Right lobe of liver (tissue), 6 donors: ENCODE data around the gene CIAPIN1. TPM values are rescaled to one million over a fixed set of nuclear protein-coding genes. Genes with fewer than 3 reads are reported as not detected.

Source experiments
- ATAC-seq, 4 donors: fragments of 200-7000 bp; cut with Tn5 transposase; one replicate each; pipeline ENCODE4 v1.9.1; 2020; ENCODE audit warnings: mild to moderate bottlenecking in 4 of 4, moderate library complexity in 4 of 4
- DNase-seq, 3 donors: peaks; one replicate each; pipeline ENCODE4 v3.0.0-alpha.2; 2020
- H3K27ac ChIP-seq, 3 donors: fragments of 200-600 bp; one replicate each; pipeline ENCODE4 v1.8.0; 2022
- H3K27me3 ChIP-seq, 2 donors: fragments of 200-600 bp; one replicate each; pipeline ENCODE4 v1.8.0; 2022
- H3K36me3 ChIP-seq, 4 donors: fragments of 200-600 bp; sonication (generic) in 1 of 4; one replicate each; pipeline versions ENCODE4 v1.5.1 to v1.8.0; 2017 to 2022; ENCODE audit warnings: control low read depth in 1 of 4
- H3K4me1 ChIP-seq, 4 donors: fragments of 200-600 bp; sonication (generic) in 1 of 4; one replicate each; pipeline versions ENCODE4 v1.5.1 to v1.8.0; 2017 to 2022; ENCODE audit warnings: control low read depth in 1 of 4
- H3K4me3 ChIP-seq, 3 donors: fragments of 200-600 bp; one replicate each; pipeline ENCODE4 v1.8.0; 2022
- H3K9me3 ChIP-seq, 4 donors: fragments of 200-600 bp; sonication (generic) in 1 of 4; one replicate each; pipeline versions ENCODE4 v1.5.1 to v1.8.0; 2017 to 2022; ENCODE audit warnings: control low read depth in 1 of 4
- CTCF ChIP-seq, 4 donors: fragments of 200-600 bp in 3 of 4; fragments of 450-650 bp in 1 of 4; IDR thresholded peaks; one replicate each; pipeline versions ENCODE4 v1.5.1 to v1.8.0; 2016 to 2022; ENCODE audit warnings: antibody characterized with exemption in 4 of 4, mild to moderate bottlenecking in 2 of 4
- POLR2A ChIP-seq: fragments of 450-650 bp; IDR thresholded peaks from one replicate; pipeline ENCODE4 v1.6.1; 2017; ENCODE audit warnings: antibody characterized with exemption, mild to moderate bottlenecking
- WGBS: methylation state at CpG from one replicate; pipeline ENCODE4 v1.1.6; 2018; ENCODE audit warnings: low coverage, low lambda C conversion rate; ENCODE audit not compliant: insufficient coverage; ENCODE audit errors: missing lambda C conversion rate; 5-methylcytosine and 5-hydroxymethylcytosine counted together
- intact Hi-C, 2 donors: fragments of 100-400 bp; cut with DNase I; formaldehyde crosslinking; loops; one replicate each; pipeline versions ENCODE4 v1.11.2 to v1.14.1; 2022
- total RNA-seq, 6 experiments: library from RNA; depleted of rRNA in 2 of 6; stranded (reverse); fragments of >200 nt in 2 of 6; fragmentation: NEBNext Ultra II Directional in 3 of 6; extraction: Animal tissue kit (Norgen Biotek cat#: 25700) in 3 of 6; gene quantifications; one replicate each; pipeline versions ENCODE4 v1.1.0 to v1.2.4, GENCODE V29; 2016 to 2023
- donor health status: DM: no; HTN: yes; CAD: no.
- donor health status: DM: no; HTN: no; CAD: no.
- donor health status: DM: no; HTN: no; CAD: no.
- donor health status: DM: no; HTN: yes; CAD: no.
- donor health status: DM: no; HTN: yes; CAD: no.

CIAPIN1 gene
- total RNA-seq, 6 experiments from 2014 or later, result 23.3 to 27.4 (median 23.9) TPM

- TF ChIP-seq CTCF (IDR thresholded peaks at IDR 0.05) (no peak), POLR2A (no peak)
- Histone ChIP-seq H3K4me1 (no peaks in the 10 kb centered on the region), H3K36me3 (no peaks in the 10 kb centered on the region), H3K9me3 (no peaks in the 10 kb centered on the region), H3K4me3 (no peak overlapping the region), H3K27me3 (no peaks in the 10 kb centered on the region), H3K27ac (no peak overlapping the region)
- intact Hi-C loops, result no loop called here
- no peak for ATAC-seq
- WGBS, result 80% methylated on average over 5 of the region's 5 CpGs
- no peak for DNase-seq
These were observed 52.2 kb downstream of the CIAPIN1 start for GRCh38 chr16:57395026-57395425.

- intact Hi-C loops, result no loop called here
- Histone ChIP-seq H3K4me3 (no peak overlapping the region), H3K27ac (no peak overlapping the region), H3K27me3 (no peaks in the 10 kb centered on the region), H3K36me3 (no peaks in the 10 kb centered on the region), H3K4me1 (no peaks in the 10 kb centered on the region), H3K9me3 (no peaks in the 10 kb centered on the region)
- WGBS, result 0% methylated on average over 1 of the region's 7 CpGs
- DNase-seq (no peak), ATAC-seq (no peak)
- TF ChIP-seq CTCF (IDR thresholded peaks at IDR 0.05) (no peak), POLR2A (no peak)
These were observed 52.7 kb downstream of the CIAPIN1 start for GRCh38 chr16:57394444-57394843.

GRCh38 chr16:57392694-57393093 lies 54.5 kb downstream of the CIAPIN1 start:
- ATAC-seq, result no peak
- TF ChIP-seq POLR2A, result no peak
- no peak for TF ChIP-seq CTCF (IDR thresholded peaks at IDR 0.05)

GRCh38 chr16:57391708-57392107 lies 55.5 kb downstream of the CIAPIN1 start:
- WGBS, result 96% methylated on average over 4 of the region's 5 CpGs
- ATAC-seq, result no peak
- Histone ChIP-seq H3K4me3 (no peak overlapping the region), H3K9me3 (no peaks in the 10 kb centered on the region), H3K27me3 (no peaks in the 10 kb centered on the region), H3K4me1 (no peaks in the 10 kb centered on the region), H3K27ac (no peak overlapping the region), H3K36me3 (no peaks in the 10 kb centered on the region)
- TF ChIP-seq POLR2A (no peak), CTCF (IDR thresholded peaks at IDR 0.05) (no peak)
- intact Hi-C loops, result no loop called here
- DNase-seq, result no peak

More at GRCh38 chr16:57392694-57393093, 54.5 kb downstream of the CIAPIN1 start:
- Histone ChIP-seq H3K4me1 (no peaks in the 10 kb centered on the region), H3K4me3 (no peak overlapping the region), H3K36me3 (no peaks in the 10 kb centered on the region), H3K9me3 (no peaks in the 10 kb centered on the region), H3K27me3 (no peaks in the 10 kb centered on the region), H3K27ac (no peak overlapping the region)
- intact Hi-C loops, result no loop called here
- DNase-seq, result no peak
- WGBS, result 83% methylated on average over 1 of the region's 1 CpG

GRCh38 chr16:57391300-57391699 lies 55.9 kb downstream of the CIAPIN1 start:
- no peak for ATAC-seq
- Histone ChIP-seq H3K36me3 (no peaks in the 10 kb centered on the region), H3K4me1 (no peaks in the 10 kb centered on the region), H3K9me3 (no peaks in the 10 kb centered on the region), H3K4me3 (no peak overlapping the region), H3K27me3 (no peaks in the 10 kb centered on the region), H3K27ac (no peak overlapping the region)
- no peak for DNase-seq
- no CpG with 5 or more reads among the region's 4 CpGs for WGBS
- intact Hi-C loops, result no loop called here
- TF ChIP-seq CTCF (IDR thresholded peaks at IDR 0.05) (no peak), POLR2A (no peak)
